ENCODE data around the gene EPGN.

Gene EPGN

GRCh38 chr4:74344031-74344430 lies 35.8 kb downstream of the EPGN start:
- no peak for DNase-seq

GRCh38 chr4:74353858-74354257 lies 45.6 kb downstream of the EPGN start:
- no peak for DNase-seq

GRCh38 chr4:74357965-74358364 lies 49.7 kb downstream of the EPGN start:
- DNase-seq, result no peak

GRCh38 chr4:74361671-74362070 lies 53.4 kb downstream of the EPGN start:
- no peak for DNase-seq

GRCh38 chr4:74362347-74362746 lies 54.1 kb downstream of the EPGN start:
- DNase-seq, result no peak

- DNase-seq, result no peak
Measured at GRCh38 chr4:74364256-74364651, 56.0 kb downstream of the EPGN start.

- no peak for DNase-seq
Measured at GRCh38 chr4:74364652-74365491, 56.6 kb downstream of the EPGN start, which contains the start of gene EREG. EREG (plus strand) TSS chr4:74365145; CDS start chr4:74365309, 164 bp downstream.

- DNase-seq, result no peak
Measured at GRCh38 chr4:74365761-74366160, 57.5 kb downstream of the EPGN start.
